ENCODE data around the gene PANX1. TPM values are rescaled to one million over a fixed set of nuclear protein-coding genes. Genes with fewer than 3 reads are reported as not detected.

Gene PANX1
- total RNA-seq, 2 experiments from 2014 or later, result 4.8 to 4.9 TPM

- peaks cover 69% of the 10 kb centered on the region for H3K36me3 Mint-ChIP-seq (ENCODE audit: low read depth)
- ChIA-PET CTCF (no interaction called here), POLR2A (no interaction called here)
- H3K36me3 ChIP-seq (ENCODE audit: insufficient read depth, low read length), result peaks cover 23% of the 10 kb centered on the region
- no peak overlapping the region for H3K4me3 Mint-ChIP-seq
- no peak for ATAC-seq (ENCODE audit: poor library complexity)
- no peaks in the 10 kb centered on the region for H3K27me3 ChIP-seq (ENCODE audit: control insufficient read depth in 1 of 2, insufficient read depth in 2 of 2, low read length in 2 of 2)
- no peak for DNase-seq
- no peak for TF ChIP-seq CTCF (IDR thresholded peaks at IDR 0.05)
- H3K4me3 ChIP-seq (ENCODE audit: low read length), result no peak overlapping the region
- H3K9me3 Mint-ChIP-seq, result no peaks in the 10 kb centered on the region
- no peaks in the 10 kb centered on the region for H3K9me3 ChIP-seq (ENCODE audit: control insufficient read depth in 1 of 2, insufficient read depth in 1 of 2, low read length in 2 of 2)
- no peaks in the 10 kb centered on the region for H3K4me1 ChIP-seq (ENCODE audit: insufficient read depth, low read length)
- no peak overlapping the region for H3K27ac Mint-ChIP-seq
- H3K27me3 Mint-ChIP-seq, result no peaks in the 10 kb centered on the region
- intact Hi-C loops (cut with DNase I, micrococcal nuclease), result no loop called here
- no peak overlapping the region for H3K27ac ChIP-seq (ENCODE audit: low read depth in 1 of 2, low read length in 2 of 2)
- peaks cover 12% of the 10 kb centered on the region for H3K4me1 Mint-ChIP-seq (ENCODE audit: low read depth)
These were observed 46.9 kb downstream of the PANX1 start for GRCh38 chr11:94175535-94175934.

- Mint-ChIP-seq H3K36me3 (ENCODE audit: low read depth) (peaks cover 86% of the 10 kb centered on the region), H3K9me3 (no peaks in the 10 kb centered on the region), H3K4me3 (no peak overlapping the region), H3K4me1 (ENCODE audit: low read depth) (peaks cover 5% of the 10 kb centered on the region), H3K27ac (no peak overlapping the region), H3K27me3 (no peaks in the 10 kb centered on the region)
- no peaks in the 10 kb centered on the region for H3K9me3 ChIP-seq (ENCODE audit: control insufficient read depth in 1 of 2, insufficient read depth in 1 of 2, low read length in 2 of 2)
- peaks cover 35% of the 10 kb centered on the region for H3K36me3 ChIP-seq (ENCODE audit: insufficient read depth, low read length)
- intact Hi-C loops (cut with DNase I, micrococcal nuclease), result no loop called here
- CTCF ChIA-PET, result no interaction called here
- H3K27ac ChIP-seq (ENCODE audit: low read depth in 1 of 2, low read length in 2 of 2), result no peak overlapping the region
- DNase-seq (no peak), ATAC-seq (ENCODE audit: poor library complexity) (no peak)
- H3K4me3 ChIP-seq (ENCODE audit: low read length), result no peak overlapping the region
- H3K27me3 ChIP-seq (ENCODE audit: control insufficient read depth in 1 of 2, insufficient read depth in 2 of 2, low read length in 2 of 2), result no peaks in the 10 kb centered on the region
- no peak for TF ChIP-seq CTCF (IDR thresholded peaks at IDR 0.05)
- POLR2A ChIA-PET, result no interaction called here
- H3K4me1 ChIP-seq (ENCODE audit: insufficient read depth, low read length), result no peaks in the 10 kb centered on the region
These were observed 49.7 kb downstream of the PANX1 start for GRCh38 chr11:94178331-94178730.

- ChIA-PET CTCF (no interaction called here), POLR2A (no interaction called here)
- no peaks in the 10 kb centered on the region for H3K27me3 ChIP-seq (ENCODE audit: control insufficient read depth in 1 of 2, insufficient read depth in 2 of 2, low read length in 2 of 2)
- no peak overlapping the region for H3K27ac ChIP-seq (ENCODE audit: low read depth in 1 of 2, low read length in 2 of 2)
- H3K4me3 ChIP-seq (ENCODE audit: low read length), result no peak overlapping the region
- ATAC-seq (ENCODE audit: poor library complexity) (no peak), DNase-seq (no peak)
- peaks cover 73% of the 10 kb centered on the region for H3K36me3 Mint-ChIP-seq (ENCODE audit: low read depth)
- no peaks in the 10 kb centered on the region for H3K4me1 Mint-ChIP-seq (ENCODE audit: low read depth)
- H3K4me1 ChIP-seq (ENCODE audit: insufficient read depth, low read length), result no peaks in the 10 kb centered on the region
- no peak overlapping the region for H3K4me3 Mint-ChIP-seq
- H3K27ac Mint-ChIP-seq, result no peak overlapping the region
- no peak for TF ChIP-seq CTCF (IDR thresholded peaks at IDR 0.05)
- H3K36me3 ChIP-seq (ENCODE audit: insufficient read depth, low read length), result peaks cover 35% of the 10 kb centered on the region
- intact Hi-C loops (cut with DNase I, micrococcal nuclease), result no loop called here
- H3K9me3 Mint-ChIP-seq, result no peaks in the 10 kb centered on the region
- no peaks in the 10 kb centered on the region for H3K27me3 Mint-ChIP-seq
- H3K9me3 ChIP-seq (ENCODE audit: control insufficient read depth in 1 of 2, insufficient read depth in 1 of 2, low read length in 2 of 2), result no peaks in the 10 kb centered on the region
These were observed 51.1 kb downstream of the PANX1 start for GRCh38 chr11:94179696-94180095.

Data from CD4-positive, alpha-beta T cell (primary cell).